ENCODE data around the gene SLIT3.
A peak's percentile ranks its signal among the peaks of the same experiment; 100 is the strongest.
"Not testable (repeated sequence)": the region's sequence is repeated elsewhere in the genome, so short reads cannot be mapped to it uniquely, and the experiment has no call there.

SLIT3 gene

GRCh38 chr5:169142264-169142970 is 158.5 kb downstream of the SLIT3 start:
- DNase-seq (ENCODE audit: low spot score), result no peak

- DNase-seq (ENCODE audit: low spot score), result not testable (repeated sequence)
Observed at GRCh38 chr5:169140215-169140614, 160.7 kb downstream of the SLIT3 start.

- no peak for DNase-seq (ENCODE audit: low spot score)
Observed at GRCh38 chr5:169139480-169140050, 161.4 kb downstream of the SLIT3 start.

GRCh38 chr5:169133531-169133930 is 167.4 kb downstream of the SLIT3 start:
- DNase-seq (ENCODE audit: low spot score), result no peak

GRCh38 chr5:169132302-169132660 is 168.7 kb downstream of the SLIT3 start:
- no peak for DNase-seq (ENCODE audit: low spot score)

- DNase-seq (ENCODE audit: low spot score), result no peak
Observed at GRCh38 chr5:169131616-169132301, 169.2 kb downstream of the SLIT3 start.

GRCh38 chr5:169128679-169129078 is 172.3 kb downstream of the SLIT3 start:
- no peak for DNase-seq (ENCODE audit: low spot score)

GRCh38 chr5:169127431-169127830 is 173.5 kb downstream of the SLIT3 start:
- DNase-seq (ENCODE audit: low spot score), result no peak

- no peak for DNase-seq (ENCODE audit: low spot score)
Observed at GRCh38 chr5:169126481-169127021, 174.4 kb downstream of the SLIT3 start.

GRCh38 chr5:169125571-169125970 is 175.4 kb downstream of the SLIT3 start:
- DNase-seq (ENCODE audit: low spot score), result no peak

GRCh38 chr5:169122951-169123350 is 178.0 kb downstream of the SLIT3 start:
- no peak for DNase-seq (ENCODE audit: low spot score)

- no peak for DNase-seq (ENCODE audit: low spot score)
Observed at GRCh38 chr5:169121630-169122420, 179.1 kb downstream of the SLIT3 start.

- DNase-seq (ENCODE audit: low spot score), result no peak
Observed at GRCh38 chr5:169119288-169120048, 181.5 kb downstream of the SLIT3 start.

- peak; percentile 62 for DNase-seq (ENCODE audit: low spot score)
Observed at GRCh38 chr5:169116961-169117461, 183.9 kb downstream of the SLIT3 start.

- DNase-seq (ENCODE audit: low spot score), result no peak
Observed at GRCh38 chr5:169115461-169116124, 185.3 kb downstream of the SLIT3 start.

- DNase-seq (ENCODE audit: low spot score), result no peak
Observed at GRCh38 chr5:169114466-169115065, 186.4 kb downstream of the SLIT3 start.

GRCh38 chr5:169112016-169112415 is 188.9 kb downstream of the SLIT3 start:
- no peak for DNase-seq (ENCODE audit: low spot score)

GRCh38 chr5:169106911-169107706 is 193.8 kb downstream of the SLIT3 start:
- no peak for DNase-seq (ENCODE audit: low spot score)

- DNase-seq (ENCODE audit: low spot score), result not testable (repeated sequence)
Observed at GRCh38 chr5:169105582-169105981, 195.4 kb downstream of the SLIT3 start.
